Right lobe of liver (tissue), 6 donors: ENCODE results near the gene CCDC179. TPM values are rescaled to one million over a fixed set of nuclear protein-coding genes. Genes with fewer than 3 reads are reported as not detected.

Experiments
- ATAC-seq, 4 donors: fragments of 200-7000 bp; cut with Tn5 transposase; one replicate each; pipeline ENCODE4 v1.9.1; 2020; ENCODE audit warnings: mild to moderate bottlenecking in 4 of 4, moderate library complexity in 4 of 4
- DNase-seq, 3 donors: peaks; one replicate each; pipeline ENCODE4 v3.0.0-alpha.2; 2020
- H3K27ac ChIP-seq, 3 donors: fragments of 200-600 bp; one replicate each; pipeline ENCODE4 v1.8.0; 2022
- H3K27me3 ChIP-seq, 2 donors: fragments of 200-600 bp; one replicate each; pipeline ENCODE4 v1.8.0; 2022
- H3K36me3 ChIP-seq, 4 donors: fragments of 200-600 bp; sonication (generic) in 1 of 4; one replicate each; pipeline versions ENCODE4 v1.5.1 to v1.8.0; 2017 to 2022; ENCODE audit warnings: control low read depth in 1 of 4
- H3K4me1 ChIP-seq, 4 donors: fragments of 200-600 bp; sonication (generic) in 1 of 4; one replicate each; pipeline versions ENCODE4 v1.5.1 to v1.8.0; 2017 to 2022; ENCODE audit warnings: control low read depth in 1 of 4
- H3K4me3 ChIP-seq, 3 donors: fragments of 200-600 bp; one replicate each; pipeline ENCODE4 v1.8.0; 2022
- H3K9me3 ChIP-seq, 4 donors: fragments of 200-600 bp; sonication (generic) in 1 of 4; one replicate each; pipeline versions ENCODE4 v1.5.1 to v1.8.0; 2017 to 2022; ENCODE audit warnings: control low read depth in 1 of 4
- POLR2A ChIP-seq: fragments of 450-650 bp; IDR thresholded peaks from one replicate; pipeline ENCODE4 v1.6.1; 2017; ENCODE audit warnings: antibody characterized with exemption, mild to moderate bottlenecking
- WGBS: methylation state at CpG from one replicate; pipeline ENCODE4 v1.1.6; 2018; ENCODE audit warnings: low coverage, low lambda C conversion rate; ENCODE audit not compliant: insufficient coverage; ENCODE audit errors: missing lambda C conversion rate; 5-methylcytosine and 5-hydroxymethylcytosine counted together
- intact Hi-C, 2 donors: fragments of 100-400 bp; cut with DNase I; formaldehyde crosslinking; loops; one replicate each; pipeline versions ENCODE4 v1.11.2 to v1.14.1; 2022
- total RNA-seq, 6 experiments: library from RNA; depleted of rRNA in 2 of 6; stranded (reverse); fragments of >200 nt in 2 of 6; fragmentation: NEBNext Ultra II Directional in 3 of 6; extraction: Animal tissue kit (Norgen Biotek cat#: 25700) in 3 of 6; gene quantifications; one replicate each; pipeline versions ENCODE4 v1.1.0 to v1.2.4, GENCODE V29; 2016 to 2023
- TF ChIP-seq, protein P1 (sequence below), 4 donors: fragments of 200-600 bp in 3 of 4; fragments of 450-650 bp in 1 of 4; IDR thresholded peaks; one replicate each; pipeline versions ENCODE4 v1.5.1 to v1.8.0; 2016 to 2022; ENCODE audit warnings: antibody characterized with exemption in 4 of 4, mild to moderate bottlenecking in 2 of 4
- donor health status: DM: no; HTN: yes; CAD: no.
- donor health status: DM: no; HTN: no; CAD: no.
- donor health status: DM: no; HTN: no; CAD: no.
- donor health status: DM: no; HTN: yes; CAD: no.
- donor health status: DM: no; HTN: yes; CAD: no.

Gene CCDC179
- total RNA-seq, 6 experiments from 2014 or later = not detected

DNA sequence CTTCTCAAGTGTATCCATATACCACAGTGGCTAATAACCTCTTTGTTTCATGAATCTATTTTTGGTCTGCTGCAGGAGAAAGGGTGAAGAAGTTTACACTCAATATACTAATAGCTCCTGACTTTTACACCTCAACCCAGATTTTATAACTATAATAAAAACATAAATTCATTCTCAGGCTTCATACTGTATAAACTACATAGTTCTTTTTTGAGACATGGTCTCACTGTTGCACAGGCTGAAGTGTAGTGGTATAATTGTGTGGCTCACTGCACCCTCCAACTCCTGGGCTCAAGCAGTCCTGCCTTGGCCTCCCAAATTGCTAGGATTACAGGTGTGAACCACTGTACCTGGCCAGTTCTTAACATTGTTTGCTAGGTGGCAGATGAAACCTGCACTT, 17.8 kb upstream of the CCDC179 start:
- intact Hi-C loops = no loop called here
- no peaks in the 10 kb centered on the region for H3K36me3 ChIP-seq
- no peak overlapping the region for H3K27ac ChIP-seq
- TF ChIP-seq POLR2A = no peak
- TF ChIP-seq, protein P1, sequence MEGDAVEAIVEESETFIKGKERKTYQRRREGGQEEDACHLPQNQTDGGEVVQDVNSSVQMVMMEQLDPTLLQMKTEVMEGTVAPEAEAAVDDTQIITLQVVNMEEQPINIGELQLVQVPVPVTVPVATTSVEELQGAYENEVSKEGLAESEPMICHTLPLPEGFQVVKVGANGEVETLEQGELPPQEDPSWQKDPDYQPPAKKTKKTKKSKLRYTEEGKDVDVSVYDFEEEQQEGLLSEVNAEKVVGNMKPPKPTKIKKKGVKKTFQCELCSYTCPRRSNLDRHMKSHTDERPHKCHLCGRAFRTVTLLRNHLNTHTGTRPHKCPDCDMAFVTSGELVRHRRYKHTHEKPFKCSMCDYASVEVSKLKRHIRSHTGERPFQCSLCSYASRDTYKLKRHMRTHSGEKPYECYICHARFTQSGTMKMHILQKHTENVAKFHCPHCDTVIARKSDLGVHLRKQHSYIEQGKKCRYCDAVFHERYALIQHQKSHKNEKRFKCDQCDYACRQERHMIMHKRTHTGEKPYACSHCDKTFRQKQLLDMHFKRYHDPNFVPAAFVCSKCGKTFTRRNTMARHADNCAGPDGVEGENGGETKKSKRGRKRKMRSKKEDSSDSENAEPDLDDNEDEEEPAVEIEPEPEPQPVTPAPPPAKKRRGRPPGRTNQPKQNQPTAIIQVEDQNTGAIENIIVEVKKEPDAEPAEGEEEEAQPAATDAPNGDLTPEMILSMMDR (IDR thresholded peaks at IDR 0.05) = no peak
- H3K4me3 ChIP-seq = no peak overlapping the region
- H3K4me1 ChIP-seq = no peaks in the 10 kb centered on the region
- DNase-seq (no peak), ATAC-seq (no peak)
- no peaks in the 10 kb centered on the region for H3K27me3 ChIP-seq
- H3K9me3 ChIP-seq = no peaks in the 10 kb centered on the region

DNA sequence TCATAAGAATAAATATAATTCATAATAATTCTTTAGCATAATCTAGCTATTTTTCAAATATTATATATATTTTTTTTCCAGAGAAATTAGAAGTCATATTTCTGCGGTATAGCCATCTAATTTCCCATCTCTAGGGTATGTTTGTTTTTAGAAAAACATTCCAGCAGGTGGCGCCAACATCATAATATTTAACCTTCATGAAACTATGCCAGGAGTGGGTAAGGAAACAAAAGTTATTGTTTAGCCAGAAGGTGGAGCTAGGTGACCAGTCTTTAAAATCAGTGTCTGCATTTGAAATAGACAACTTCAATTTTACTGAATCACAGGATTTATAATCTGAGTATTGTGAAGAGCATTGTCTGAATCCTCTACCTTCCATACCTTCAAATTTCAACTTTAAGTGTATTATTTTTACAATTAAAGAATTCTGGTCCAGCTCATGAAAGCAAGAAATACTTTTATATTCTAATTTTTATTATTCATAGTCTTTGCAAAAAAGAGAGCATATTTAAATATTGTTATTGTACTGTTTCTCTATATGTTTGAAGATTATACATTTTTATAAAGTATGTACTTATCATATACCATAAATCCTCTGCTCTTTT, 15.7 kb upstream of the CCDC179 start:
- H3K4me1 ChIP-seq = no peaks in the 10 kb centered on the region
- no peak overlapping the region for H3K27ac ChIP-seq
- WGBS = 3% methylated on average over 2 of the region's 2 CpGs
- TF ChIP-seq, protein P1 (IDR thresholded peaks at IDR 0.05) = peak; percentile 85 to 93 (median 85)
- no peak for TF ChIP-seq POLR2A
- no peaks in the 10 kb centered on the region for H3K27me3 ChIP-seq
- H3K36me3 ChIP-seq = no peaks in the 10 kb centered on the region
- intact Hi-C loops = no loop called here
- ATAC-seq (peak; percentile 91 to 99 (median 97)), DNase-seq (peak in 2 of 3 donors; percentile 18 to 63)
- no peaks in the 10 kb centered on the region for H3K9me3 ChIP-seq
- H3K4me3 ChIP-seq = no peak overlapping the region

DNA sequence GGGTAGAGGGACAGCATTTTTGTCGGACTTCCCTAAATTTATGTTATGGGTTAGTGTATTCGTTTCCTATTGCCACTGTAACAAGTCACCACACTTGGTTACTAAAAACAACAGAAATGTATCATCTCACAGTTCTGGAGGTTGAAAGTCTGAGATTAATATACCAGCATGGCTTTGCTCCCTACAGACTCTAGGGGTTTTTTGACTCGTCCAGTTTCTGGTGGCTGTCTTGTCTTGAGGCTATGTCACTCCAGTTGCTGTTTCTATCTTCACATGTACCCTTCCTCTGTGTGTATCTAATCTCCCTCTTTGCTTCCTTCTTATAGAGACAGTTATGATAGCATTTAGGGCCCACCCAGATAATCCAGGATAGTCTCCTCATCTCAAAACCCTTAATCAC, 9.1 kb upstream of the CCDC179 start:
- no peak for DNase-seq
- TF ChIP-seq, protein P1 (IDR thresholded peaks at IDR 0.05) = no peak
- no peak for TF ChIP-seq POLR2A
- intact Hi-C loops = no loop called here

DNA sequence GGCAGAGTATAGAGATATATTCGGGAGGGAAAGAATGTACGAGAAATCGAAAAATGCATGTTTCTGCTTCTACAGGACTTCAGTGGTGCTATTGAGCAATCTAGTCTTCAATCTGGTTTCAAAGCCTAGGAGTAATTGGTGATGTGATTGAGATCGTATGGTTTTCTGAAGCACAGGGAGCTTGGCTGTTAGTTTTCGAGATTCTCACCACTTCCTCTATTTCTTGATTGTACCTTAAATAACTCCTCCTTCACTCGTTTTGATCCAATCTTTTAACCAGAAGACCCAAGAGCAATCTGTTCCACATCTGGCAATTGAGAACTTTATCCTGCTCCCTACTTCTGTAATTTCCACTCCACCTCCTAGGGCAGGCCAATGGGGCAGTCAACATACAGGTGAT, 518 bp downstream of the CCDC179 start:
- DNase-seq (no peak), ATAC-seq (no peak)
- H3K9me3 ChIP-seq = no peaks in the 10 kb centered on the region
- no peak overlapping the region for H3K27ac ChIP-seq
- no peaks in the 10 kb centered on the region for H3K27me3 ChIP-seq
- no peaks in the 10 kb centered on the region for H3K4me1 ChIP-seq
- WGBS = 71% methylated on average over 6 of the region's 6 CpGs
- H3K36me3 ChIP-seq = no peaks in the 10 kb centered on the region
- H3K4me3 ChIP-seq = no peak overlapping the region
- intact Hi-C loops = no loop called here
- no peak for TF ChIP-seq POLR2A
- TF ChIP-seq, protein P1 (IDR thresholded peaks at IDR 0.05) = no peak

More for the DNA sequence above, 9.1 kb upstream of the CCDC179 start:
- no peaks in the 10 kb centered on the region for H3K36me3 ChIP-seq
- no peaks in the 10 kb centered on the region for H3K27me3 ChIP-seq
- H3K4me1 ChIP-seq = no peaks in the 10 kb centered on the region
- H3K9me3 ChIP-seq = no peaks in the 10 kb centered on the region
- WGBS = 86% methylated on average over 2 of the region's 3 CpGs
- no peak for ATAC-seq
- H3K4me3 ChIP-seq = no peak overlapping the region
- H3K27ac ChIP-seq = no peak overlapping the region

DNA sequence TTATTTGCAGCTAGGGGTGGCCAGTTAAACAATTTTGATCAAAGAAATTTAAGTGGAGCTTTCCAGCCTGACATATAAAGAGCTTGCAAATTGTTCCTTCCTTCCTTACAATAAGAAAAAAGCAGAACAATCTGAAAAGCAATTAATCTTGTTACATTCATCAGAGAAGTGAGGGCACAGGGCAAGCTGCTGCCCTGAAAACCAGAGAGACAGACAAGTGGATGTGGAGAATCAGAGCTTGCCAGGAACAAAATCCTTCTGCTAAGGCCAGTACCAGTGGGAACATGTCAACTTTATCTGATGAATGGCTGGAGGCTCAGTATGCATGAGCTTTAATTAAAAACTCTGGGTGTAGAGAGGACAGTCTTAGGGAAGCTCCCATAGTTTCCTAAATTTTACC, 8.8 kb downstream of the CCDC179 start:
- DNase-seq = no peak
- Histone ChIP-seq H3K36me3 (no peaks in the 10 kb centered on the region), H3K27ac (no peak overlapping the region), H3K4me1 (no peaks in the 10 kb centered on the region), H3K4me3 (no peak overlapping the region), H3K9me3 (no peaks in the 10 kb centered on the region), H3K27me3 (no peaks in the 10 kb centered on the region)
- intact Hi-C loops = no loop called here
- no peak for ATAC-seq
- TF ChIP-seq, protein P1 (IDR thresholded peaks at IDR 0.05) = no peak
- TF ChIP-seq POLR2A = no peak
